PFSK-1 (cell line): Measurements from ENCODE around the gene SEC14L5.

ENCODE experiments used
- FOXP2 ChIP-seq: optimal IDR thresholded peaks from 2 replicates; pipeline ENCODE3; 2011; ENCODE audit warnings: borderline replicate concordance, control low read depth, inconsistent platforms; ENCODE audit not compliant: insufficient read depth; ENCODE audit errors: extremely low read length, extremely low read depth
- POLR2AphosphoS5 ChIP-seq: IDR thresholded peaks from 2 replicates; pipeline ENCODE4 v1.6.1; 2012; ENCODE audit warnings: low read depth, mild to moderate bottlenecking, control low read depth, low read length, moderate library complexity
- SIN3A ChIP-seq: IDR thresholded peaks from 2 replicates; pipeline ENCODE4 v1.6.1; 2012; ENCODE audit warnings: mild to moderate bottlenecking, low read length, moderate library complexity, borderline replicate concordance; ENCODE audit not compliant: insufficient read depth
- TAF1 ChIP-seq: IDR thresholded peaks from 2 replicates; pipeline ENCODE4 v1.6.1; 2012; ENCODE audit warnings: low read length, control low read depth, borderline replicate concordance; ENCODE audit not compliant: insufficient read depth
- TF ChIP-seq, protein P1 (sequence below), 2 experiments: IDR thresholded peaks; 2 replicates each; pipeline versions ENCODE4 v1.6.1 to v1.8.0; 2011 to 2012; ENCODE audit warnings: low read depth in 2 of 2, low read length in 2 of 2, control low read depth in 1 of 2, inconsistent platforms in 1 of 2, mild to moderate bottlenecking in 1 of 2, moderate library complexity in 1 of 2; ENCODE audit not compliant: insufficient read depth in 1 of 2

SEC14L5 gene

DNA sequence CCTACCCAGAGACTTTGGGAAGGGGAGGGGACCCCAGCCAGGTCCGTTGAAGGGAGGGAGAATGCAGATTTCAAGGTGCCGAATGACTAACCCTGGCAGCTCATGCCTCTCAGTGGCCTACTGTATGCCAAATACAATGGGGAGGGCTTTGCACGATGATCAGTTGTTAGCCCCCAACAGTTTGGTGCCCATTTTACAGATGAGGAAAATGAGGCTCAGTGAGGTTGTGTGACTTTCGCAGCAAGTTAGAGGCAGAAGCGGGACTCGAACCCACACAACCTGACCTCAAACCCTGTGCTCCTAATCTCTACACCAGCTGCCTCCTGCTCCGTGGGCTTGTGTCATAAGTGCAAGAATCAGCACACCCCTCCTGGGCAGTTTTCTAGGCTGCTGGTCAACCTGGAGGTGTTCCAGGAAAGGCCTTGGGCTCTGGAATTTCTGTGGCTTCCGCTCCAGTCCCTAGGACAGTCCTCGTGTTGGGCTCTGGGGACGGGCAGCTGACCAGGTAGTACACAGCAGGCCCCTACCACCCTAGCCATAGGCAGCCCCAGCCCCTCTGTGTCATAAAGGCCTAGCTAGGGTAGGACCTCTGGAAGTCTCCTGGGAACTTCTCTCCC lies 87.5 kb downstream of the SEC14L5 start:
- TF ChIP-seq POLR2AphosphoS5 (no peak), SIN3A (no peak), FOXP2 (no peak), TAF1 (no peak)
- TF ChIP-seq, protein P1, sequence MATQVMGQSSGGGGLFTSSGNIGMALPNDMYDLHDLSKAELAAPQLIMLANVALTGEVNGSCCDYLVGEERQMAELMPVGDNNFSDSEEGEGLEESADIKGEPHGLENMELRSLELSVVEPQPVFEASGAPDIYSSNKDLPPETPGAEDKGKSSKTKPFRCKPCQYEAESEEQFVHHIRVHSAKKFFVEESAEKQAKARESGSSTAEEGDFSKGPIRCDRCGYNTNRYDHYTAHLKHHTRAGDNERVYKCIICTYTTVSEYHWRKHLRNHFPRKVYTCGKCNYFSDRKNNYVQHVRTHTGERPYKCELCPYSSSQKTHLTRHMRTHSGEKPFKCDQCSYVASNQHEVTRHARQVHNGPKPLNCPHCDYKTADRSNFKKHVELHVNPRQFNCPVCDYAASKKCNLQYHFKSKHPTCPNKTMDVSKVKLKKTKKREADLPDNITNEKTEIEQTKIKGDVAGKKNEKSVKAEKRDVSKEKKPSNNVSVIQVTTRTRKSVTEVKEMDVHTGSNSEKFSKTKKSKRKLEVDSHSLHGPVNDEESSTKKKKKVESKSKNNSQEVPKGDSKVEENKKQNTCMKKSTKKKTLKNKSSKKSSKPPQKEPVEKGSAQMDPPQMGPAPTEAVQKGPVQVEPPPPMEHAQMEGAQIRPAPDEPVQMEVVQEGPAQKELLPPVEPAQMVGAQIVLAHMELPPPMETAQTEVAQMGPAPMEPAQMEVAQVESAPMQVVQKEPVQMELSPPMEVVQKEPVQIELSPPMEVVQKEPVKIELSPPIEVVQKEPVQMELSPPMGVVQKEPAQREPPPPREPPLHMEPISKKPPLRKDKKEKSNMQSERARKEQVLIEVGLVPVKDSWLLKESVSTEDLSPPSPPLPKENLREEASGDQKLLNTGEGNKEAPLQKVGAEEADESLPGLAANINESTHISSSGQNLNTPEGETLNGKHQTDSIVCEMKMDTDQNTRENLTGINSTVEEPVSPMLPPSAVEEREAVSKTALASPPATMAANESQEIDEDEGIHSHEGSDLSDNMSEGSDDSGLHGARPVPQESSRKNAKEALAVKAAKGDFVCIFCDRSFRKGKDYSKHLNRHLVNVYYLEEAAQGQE (IDR thresholded peaks at IDR 0.05; ENCODE audit: insufficient read depth in 1 of 2, low read depth in 2 of 2, low read length in 2 of 2), result no peak

GRCh38 chr16:5046914-5047313 lies 88.8 kb downstream of the SEC14L5 start:
- TF ChIP-seq TAF1 (no peak), POLR2AphosphoS5 (no peak), SIN3A (no peak), FOXP2 (no peak)
- TF ChIP-seq, protein P1 (IDR thresholded peaks at IDR 0.05; ENCODE audit: insufficient read depth in 1 of 2, low read depth in 2 of 2, low read length in 2 of 2), result no peak

DNA sequence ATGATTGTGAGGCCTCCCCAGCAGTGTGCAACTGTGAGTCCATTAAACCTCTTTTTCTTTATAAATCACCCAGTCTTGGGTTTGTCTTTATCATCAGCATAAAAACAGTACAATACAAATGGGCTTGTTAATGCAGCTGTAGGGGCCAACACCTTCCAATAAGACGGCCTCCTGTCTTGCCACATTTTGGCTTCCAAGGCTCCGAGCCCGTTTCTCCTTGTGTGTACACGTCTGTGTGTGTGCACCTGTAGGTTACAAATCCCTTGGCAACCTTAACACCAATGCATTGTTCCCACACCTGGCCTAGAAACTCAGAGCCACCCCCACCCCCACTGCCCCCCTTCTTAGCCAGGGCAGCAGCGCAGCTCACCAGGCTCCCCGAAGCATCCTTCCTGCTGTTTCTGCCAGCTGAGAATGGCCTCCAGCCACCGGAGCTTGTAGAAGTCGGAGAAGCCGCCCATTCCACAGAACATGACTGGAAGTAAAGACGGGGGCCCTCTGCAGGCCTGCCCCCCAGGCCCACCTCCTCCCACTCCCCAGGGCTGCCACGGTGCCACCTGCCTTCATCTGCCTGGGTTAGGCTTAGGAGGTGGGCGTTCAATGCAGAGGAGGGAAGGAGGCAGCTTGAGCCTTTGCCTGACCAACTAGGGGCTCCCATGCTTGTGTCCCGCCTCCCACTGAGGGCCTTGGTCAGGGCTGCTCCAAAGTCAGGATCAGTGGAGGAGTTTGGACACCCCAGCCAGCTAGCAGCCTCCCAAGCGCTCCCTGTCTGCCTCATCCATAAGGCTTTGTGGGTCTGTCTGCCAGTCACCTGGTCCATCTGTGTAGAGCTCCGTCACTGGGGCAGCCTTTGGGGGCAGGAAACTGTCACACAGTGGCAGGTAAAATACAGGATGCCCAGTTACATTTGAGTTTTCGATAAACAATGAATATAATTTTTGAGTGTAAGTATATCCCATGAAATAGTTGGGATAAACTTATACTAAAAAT lies 97.0 kb downstream of the SEC14L5 start:
- TF ChIP-seq, protein P1 (IDR thresholded peaks at IDR 0.05; ENCODE audit: insufficient read depth in 1 of 2, low read depth in 2 of 2, low read length in 2 of 2), result no peak
- no peak for TF ChIP-seq TAF1
- no peak for TF ChIP-seq POLR2AphosphoS5
- TF ChIP-seq SIN3A, result no peak
- TF ChIP-seq FOXP2, result no peak

DNA sequence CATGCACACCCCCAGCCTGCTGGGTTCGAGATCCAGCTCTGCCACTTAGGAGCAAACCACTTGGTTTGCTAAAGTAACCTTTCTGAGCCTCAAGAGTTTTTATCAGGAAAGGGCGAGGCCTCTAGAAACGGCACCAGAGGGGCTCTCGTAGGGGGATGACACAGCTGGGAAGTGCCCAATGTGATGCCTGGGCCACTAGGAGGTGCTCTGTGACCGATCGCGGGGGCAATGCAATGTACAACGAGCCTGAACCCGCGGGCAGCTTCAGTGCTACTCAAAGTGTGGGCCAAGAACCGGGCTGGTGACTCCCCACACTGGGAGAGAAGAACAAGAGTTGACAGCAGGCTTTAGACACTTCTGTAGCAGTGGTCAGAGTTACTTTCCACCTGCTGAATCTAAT lies 98.2 kb downstream of the SEC14L5 start:
- TF ChIP-seq TAF1 (no peak), POLR2AphosphoS5 (no peak), FOXP2 (no peak), SIN3A (no peak)
- TF ChIP-seq, protein P1 (IDR thresholded peaks at IDR 0.05; ENCODE audit: insufficient read depth in 1 of 2, low read depth in 2 of 2, low read length in 2 of 2), result no peak
